ENCODE results near the gene PRSS48. TPM values are rescaled to one million over a fixed set of nuclear protein-coding genes. Genes with fewer than 3 reads are reported as not detected.

The PRSS48 gene
- total RNA-seq, 3 donors from 2014 or later (not counting 1 experiment from before 2014, with no cell fraction given): not detected

DNA sequence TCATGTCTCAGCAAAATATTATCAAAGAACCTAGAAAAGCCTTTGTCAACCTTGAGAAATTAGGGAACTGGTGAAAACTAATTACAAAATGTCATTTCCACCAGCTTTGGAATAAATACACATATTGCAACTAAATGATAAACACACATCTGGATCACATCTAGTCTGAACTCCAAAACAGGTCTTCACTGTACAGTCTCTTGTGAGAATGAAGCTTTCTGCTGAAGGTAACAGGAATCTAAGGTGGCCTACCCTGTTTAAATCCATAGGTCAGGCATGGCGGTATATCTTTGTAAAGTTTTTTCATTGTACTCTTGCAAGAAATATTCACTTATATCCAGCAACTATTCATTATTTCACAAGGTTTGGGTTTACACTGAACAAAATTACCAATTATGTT, 46.7 kb downstream of the PRSS48 start:
- Mint-ChIP-seq H3K9me3 (no peaks in the 10 kb centered on the region), H3K27me3 (ENCODE audit: low read depth in 2 of 2) (peaks cover 24 to 50% of the 10 kb centered on the region in 2 donors)

DNA sequence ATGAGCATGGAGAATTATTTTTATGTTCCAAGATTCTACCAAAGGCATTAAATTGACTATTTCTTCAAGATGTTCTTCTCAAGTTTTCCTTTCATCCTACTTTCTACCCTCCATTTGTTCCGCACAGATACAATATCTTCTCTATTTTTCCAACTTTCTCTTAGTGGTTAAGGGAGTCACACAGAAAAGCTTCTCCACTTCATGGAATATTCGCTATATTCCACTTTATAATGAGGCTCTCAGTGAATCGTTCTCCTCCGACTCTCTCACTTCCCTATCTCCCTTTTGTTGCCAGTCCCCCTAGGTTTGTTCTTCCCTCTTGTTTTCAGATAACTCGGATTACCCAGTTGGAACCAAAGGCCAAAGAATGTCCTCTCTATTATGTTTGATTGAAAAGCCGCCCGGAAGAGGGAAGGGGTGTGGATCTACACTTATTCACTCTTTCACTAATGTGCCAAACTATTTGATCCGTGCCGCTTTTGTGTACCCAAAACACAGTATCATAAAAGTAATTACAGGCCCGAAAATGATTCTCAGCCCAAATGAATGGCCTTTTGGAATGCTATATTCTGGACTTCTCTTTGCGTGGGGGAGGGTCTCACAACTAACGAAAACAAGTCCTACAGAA, 47.3 kb downstream of the PRSS48 start:
- DNase-seq: no peak
- H3K4me3 Mint-ChIP-seq: no peak overlapping the region
- H3K4me1 Mint-ChIP-seq: no peaks in the 10 kb centered on the region
- peaks cover 27 to 50% of the 10 kb centered on the region in 2 donors for H3K27me3 Mint-ChIP-seq (ENCODE audit: low read depth in 2 of 2)
- WGBS (ENCODE audit: insufficient coverage): 79% methylated on average over 12 of the region's 12 CpGs
- TF ChIP-seq, protein P1, sequence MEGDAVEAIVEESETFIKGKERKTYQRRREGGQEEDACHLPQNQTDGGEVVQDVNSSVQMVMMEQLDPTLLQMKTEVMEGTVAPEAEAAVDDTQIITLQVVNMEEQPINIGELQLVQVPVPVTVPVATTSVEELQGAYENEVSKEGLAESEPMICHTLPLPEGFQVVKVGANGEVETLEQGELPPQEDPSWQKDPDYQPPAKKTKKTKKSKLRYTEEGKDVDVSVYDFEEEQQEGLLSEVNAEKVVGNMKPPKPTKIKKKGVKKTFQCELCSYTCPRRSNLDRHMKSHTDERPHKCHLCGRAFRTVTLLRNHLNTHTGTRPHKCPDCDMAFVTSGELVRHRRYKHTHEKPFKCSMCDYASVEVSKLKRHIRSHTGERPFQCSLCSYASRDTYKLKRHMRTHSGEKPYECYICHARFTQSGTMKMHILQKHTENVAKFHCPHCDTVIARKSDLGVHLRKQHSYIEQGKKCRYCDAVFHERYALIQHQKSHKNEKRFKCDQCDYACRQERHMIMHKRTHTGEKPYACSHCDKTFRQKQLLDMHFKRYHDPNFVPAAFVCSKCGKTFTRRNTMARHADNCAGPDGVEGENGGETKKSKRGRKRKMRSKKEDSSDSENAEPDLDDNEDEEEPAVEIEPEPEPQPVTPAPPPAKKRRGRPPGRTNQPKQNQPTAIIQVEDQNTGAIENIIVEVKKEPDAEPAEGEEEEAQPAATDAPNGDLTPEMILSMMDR (IDR thresholded peaks at IDR 0.05): no peak
- H3K4me3 ChIP-seq (ENCODE audit: low read length): no peak overlapping the region
- no peaks in the 10 kb centered on the region for H3K9me3 Mint-ChIP-seq
- no peak for ATAC-seq
- H3K27ac ChIP-seq (ENCODE audit: low read length): no peak overlapping the region
- H3K36me3 Mint-ChIP-seq: no peaks in the 10 kb centered on the region
- H3K4me1 ChIP-seq (ENCODE audit: control insufficient read depth, insufficient read depth, low read length): no peaks in the 10 kb centered on the region
- no peak overlapping the region for H3K27ac Mint-ChIP-seq
- H3K36me3 ChIP-seq (ENCODE audit: control insufficient read depth, insufficient read depth, low read length): no peaks in the 10 kb centered on the region
- H3K27me3 ChIP-seq (ENCODE audit: control insufficient read depth, insufficient read depth, low read length): peaks cover 14% of the 10 kb centered on the region
- H3K9me3 ChIP-seq (ENCODE audit: control insufficient read depth, insufficient read depth, low read length): no peaks in the 10 kb centered on the region
- intact Hi-C loops (cut with micrococcal nuclease): no loop called here

More for the DNA sequence above, 46.7 kb downstream of the PRSS48 start:
- Histone ChIP-seq H3K27me3 (ENCODE audit: control insufficient read depth, insufficient read depth, low read length) (peaks cover 14% of the 10 kb centered on the region), H3K27ac (ENCODE audit: low read length) (no peak overlapping the region), H3K4me3 (ENCODE audit: low read length) (no peak overlapping the region), H3K4me1 (ENCODE audit: control insufficient read depth, insufficient read depth, low read length) (no peaks in the 10 kb centered on the region), H3K9me3 (ENCODE audit: control insufficient read depth, insufficient read depth, low read length) (no peaks in the 10 kb centered on the region), H3K36me3 (ENCODE audit: control insufficient read depth, insufficient read depth, low read length) (no peaks in the 10 kb centered on the region)
- ATAC-seq: no peak
- WGBS (ENCODE audit: insufficient coverage): 100% methylated on average over 1 of the region's 1 CpG
- TF ChIP-seq, protein P1 (IDR thresholded peaks at IDR 0.05): no peak
- Mint-ChIP-seq H3K4me3 (no peak overlapping the region), H3K27ac (no peak overlapping the region), H3K36me3 (no peaks in the 10 kb centered on the region), H3K4me1 (no peaks in the 10 kb centered on the region)
- DNase-seq: no peak
- intact Hi-C loops (cut with micrococcal nuclease): no loop called here

DNA sequence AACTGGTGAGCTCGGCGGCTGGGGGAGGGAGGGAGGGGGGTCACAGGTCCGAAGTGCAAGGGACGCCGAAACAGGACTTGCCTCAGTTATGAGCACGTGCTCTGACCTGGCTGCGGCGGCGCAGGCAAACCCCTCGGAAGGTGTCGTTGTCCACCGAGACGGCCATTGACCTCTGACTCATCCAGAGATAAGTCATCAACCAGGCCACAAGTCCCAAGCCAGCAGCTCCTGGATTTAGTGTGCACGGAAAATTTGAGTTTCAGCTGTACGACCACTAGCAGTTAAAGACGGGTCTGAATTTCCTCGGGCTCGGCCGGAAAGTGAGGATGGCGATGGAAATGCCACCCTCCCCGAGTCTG, 47.8 kb downstream of the PRSS48 start:
- Mint-ChIP-seq H3K27me3 (ENCODE audit: low read depth in 2 of 2) (peaks cover 27 to 50% of the 10 kb centered on the region in 2 donors), H3K9me3 (no peaks in the 10 kb centered on the region), H3K4me1 (no peaks in the 10 kb centered on the region), H3K36me3 (no peaks in the 10 kb centered on the region), H3K27ac (no peak overlapping the region), H3K4me3 (no peak overlapping the region)
- intact Hi-C loops (cut with micrococcal nuclease): no loop called here
- ATAC-seq (no peak), DNase-seq (no peak)
- TF ChIP-seq, protein P1 (IDR thresholded peaks at IDR 0.05): no peak
- H3K4me1 ChIP-seq (ENCODE audit: control insufficient read depth, insufficient read depth, low read length): no peaks in the 10 kb centered on the region
- H3K9me3 ChIP-seq (ENCODE audit: control insufficient read depth, insufficient read depth, low read length): no peaks in the 10 kb centered on the region
- no peaks in the 10 kb centered on the region for H3K36me3 ChIP-seq (ENCODE audit: control insufficient read depth, insufficient read depth, low read length)
- H3K27ac ChIP-seq (ENCODE audit: low read length): no peak overlapping the region
- peaks cover 14% of the 10 kb centered on the region for H3K27me3 ChIP-seq (ENCODE audit: control insufficient read depth, insufficient read depth, low read length)
- H3K4me3 ChIP-seq (ENCODE audit: low read length): no peak overlapping the region
- 20% methylated on average over 21 of the region's 21 CpGs for WGBS (ENCODE audit: insufficient coverage)

Data from natural killer cell (primary cell).